Activated gamma-delta T cell treated with Interleukin-2 at 50 U/mL for 16 hours (primary cell): ENCODE measurements around the gene SPOPL.
"Not testable (repeated sequence)": the region's sequence is repeated elsewhere in the genome, so short reads cannot be mapped to it uniquely, and the experiment has no call there.

Experiments
- DNase-seq: peaks from one replicate; pipeline ENCODE4 v3.0.0-alpha.2; 2020

Gene SPOPL

DNA sequence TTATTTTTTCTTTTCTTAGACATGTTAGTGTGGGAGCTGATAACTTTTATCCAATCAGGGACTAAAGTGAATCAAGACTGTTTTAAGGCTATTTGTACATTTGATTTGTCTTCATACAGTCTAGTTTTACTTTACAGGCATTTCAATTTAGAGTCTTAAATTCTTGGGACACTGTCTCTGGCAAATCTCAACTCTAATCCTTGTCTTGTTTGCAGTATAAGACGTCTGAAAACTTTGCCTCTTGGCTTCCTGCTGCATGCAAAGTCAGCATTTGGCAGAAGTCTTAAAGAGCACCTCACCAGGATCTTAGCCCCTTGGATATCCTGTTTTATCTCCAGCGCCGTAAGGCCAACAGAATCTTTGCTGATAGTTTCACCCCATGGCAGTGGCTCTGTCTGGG is 30.3 kb downstream of the SPOPL start:
- DNase-seq: no peak

DNA sequence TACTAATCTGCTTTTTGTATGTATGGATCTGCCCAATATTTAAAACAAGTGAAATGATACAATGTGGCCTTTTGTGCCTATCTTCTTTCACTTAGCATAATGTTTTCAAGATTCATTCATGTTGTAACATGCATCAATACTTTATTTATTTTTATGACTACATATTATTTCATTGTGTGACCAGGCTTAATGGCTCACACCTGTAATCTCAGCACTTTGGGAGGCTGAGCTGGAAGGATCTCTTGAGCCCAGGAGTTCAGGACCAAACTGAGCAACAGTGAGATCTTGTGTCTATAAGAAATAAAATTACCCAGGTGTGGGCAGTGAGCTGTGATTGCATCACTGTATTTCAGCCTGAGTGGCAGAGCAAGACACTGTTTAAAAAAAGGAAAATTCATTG is 33.2 kb downstream of the SPOPL start:
- no peak for DNase-seq

DNA sequence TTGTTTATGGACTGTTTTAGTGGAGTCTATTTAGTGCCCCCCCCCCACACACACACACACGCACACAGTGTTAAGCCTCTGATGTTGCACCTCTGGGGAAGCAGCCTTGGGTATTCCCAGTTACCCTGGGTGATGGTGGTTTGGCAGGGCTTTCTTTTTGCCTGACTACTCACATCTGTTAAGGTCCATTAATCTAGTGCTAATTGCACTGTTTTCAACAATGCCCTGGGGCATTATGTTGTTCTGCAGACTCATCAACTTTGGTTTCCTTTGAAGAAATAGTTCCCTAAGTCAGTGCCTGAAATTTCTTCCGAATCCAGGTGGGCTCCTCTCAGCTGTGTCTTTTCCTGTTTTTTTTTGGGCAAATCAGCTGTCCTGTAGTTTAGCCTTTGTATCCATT is 34.7 kb downstream of the SPOPL start:
- DNase-seq: no peak

DNA sequence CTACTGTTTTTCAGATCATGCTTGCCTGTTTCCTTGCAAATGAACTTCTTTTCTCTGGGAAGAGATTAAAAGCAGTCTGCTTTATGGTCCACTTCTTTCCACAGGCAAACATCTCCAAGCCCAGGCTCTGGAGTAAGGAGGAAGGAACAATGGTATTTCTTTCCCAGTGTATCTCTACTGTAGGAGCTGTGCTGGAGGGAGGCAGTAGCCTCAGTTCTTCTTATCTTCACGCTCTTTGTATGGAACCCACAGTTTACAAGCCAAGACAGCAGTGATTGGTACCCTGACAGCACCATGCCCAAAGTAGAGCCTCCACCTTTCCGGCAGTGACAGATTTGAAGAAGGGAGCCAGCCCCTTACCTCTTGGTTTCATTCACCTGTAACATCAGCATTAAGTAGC is 35.2 kb downstream of the SPOPL start:
- no peak for DNase-seq

GRCh38 chr2:138537170-138537915 is 35.8 kb downstream of the SPOPL start:
- no peak for DNase-seq

- DNase-seq: not testable (repeated sequence)
Observed at GRCh38 chr2:138544206-138544605, 42.6 kb downstream of the SPOPL start.

DNA sequence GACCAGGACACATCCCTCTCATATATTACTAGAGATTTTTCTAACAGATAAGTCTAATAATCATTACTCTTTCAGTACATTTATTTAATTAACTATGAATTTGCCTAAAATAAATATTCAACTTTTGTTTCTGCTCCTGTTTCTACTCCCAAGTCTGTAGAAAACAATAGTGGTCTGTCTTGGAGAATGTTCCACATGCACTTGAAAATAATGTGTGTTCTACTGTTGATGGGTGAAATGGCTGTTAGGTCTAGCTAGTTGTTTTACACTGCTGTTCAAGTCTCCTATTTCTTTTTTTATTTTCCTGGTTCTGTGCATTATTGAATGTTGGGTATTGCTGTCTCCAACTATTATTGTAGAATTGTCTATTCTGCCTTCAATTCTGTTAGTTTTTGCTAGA is 47.2 kb downstream of the SPOPL start:
- no peak for DNase-seq

GRCh38 chr2:138550172-138550571 is 48.6 kb downstream of the SPOPL start:
- no peak for DNase-seq

DNA sequence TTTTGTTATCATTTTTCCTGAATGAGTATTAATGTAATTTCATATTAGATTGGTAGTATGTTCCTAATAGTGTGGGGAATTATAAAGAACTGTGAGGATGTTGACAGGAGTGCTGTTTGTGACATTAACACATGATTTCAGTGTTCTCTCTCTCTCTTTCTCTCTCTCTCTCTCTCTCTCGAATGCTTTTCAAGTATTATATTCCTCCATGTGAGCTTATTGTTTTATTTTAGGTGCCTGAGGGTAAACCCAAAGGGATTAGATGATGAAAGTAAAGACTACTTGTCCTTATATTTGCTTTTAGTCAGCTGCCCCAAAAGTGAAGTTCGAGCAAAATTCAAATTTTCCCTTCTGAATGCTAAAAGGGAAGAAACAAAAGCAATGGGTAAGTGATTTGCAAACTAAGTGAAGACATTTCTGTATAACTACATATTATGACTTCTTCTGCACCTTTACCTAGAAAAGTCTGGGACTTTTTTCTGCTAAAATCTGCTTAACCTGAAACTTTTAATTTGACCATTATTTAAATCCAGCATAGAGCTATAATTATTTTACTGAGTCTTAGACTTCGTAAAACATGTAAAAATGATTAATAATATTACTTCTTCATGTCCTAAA is 49.2 kb downstream of the SPOPL start:
- DNase-seq: no peak

DNA sequence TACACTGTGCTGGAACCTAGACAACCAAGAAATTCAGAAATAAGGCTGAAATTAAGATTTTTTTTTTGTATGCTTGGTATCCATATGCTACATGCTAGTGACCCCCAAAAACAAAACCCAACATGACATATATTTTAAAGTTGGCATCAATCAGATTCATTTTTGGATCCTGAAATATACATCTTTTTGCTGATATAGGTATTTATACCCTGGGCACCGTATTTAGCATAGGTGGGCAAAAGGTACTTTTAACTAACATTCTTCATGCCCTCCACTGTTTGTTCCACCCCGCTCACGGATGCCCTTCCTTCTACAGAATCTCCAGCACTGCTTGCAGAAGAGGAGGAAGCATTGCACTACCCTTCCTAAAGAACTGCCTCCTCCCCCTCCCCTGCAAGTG is 52.6 kb downstream of the SPOPL start:
- no peak for DNase-seq

DNA sequence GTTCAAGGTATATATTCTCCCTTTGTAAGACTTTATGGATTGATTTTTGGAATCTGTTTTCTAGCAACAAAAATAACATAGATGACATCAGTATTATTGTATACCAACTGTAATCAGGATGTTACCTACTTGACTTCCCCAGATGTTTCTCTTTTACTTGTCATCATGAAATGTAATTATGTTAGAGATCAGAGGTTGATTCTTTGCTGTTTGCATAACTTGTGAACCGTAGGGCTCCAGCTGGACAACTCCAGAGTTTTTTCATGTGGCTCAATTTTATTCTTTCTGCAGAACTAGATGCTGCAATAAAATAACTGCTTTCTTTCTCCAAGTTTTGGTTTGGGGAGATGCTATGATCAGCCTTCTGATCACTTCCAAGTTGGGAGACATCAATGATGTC is 58.1 kb downstream of the SPOPL start:
- DNase-seq: no peak

- no peak for DNase-seq
Observed at GRCh38 chr2:138564586-138565229, 63.1 kb downstream of the SPOPL start.

DNA sequence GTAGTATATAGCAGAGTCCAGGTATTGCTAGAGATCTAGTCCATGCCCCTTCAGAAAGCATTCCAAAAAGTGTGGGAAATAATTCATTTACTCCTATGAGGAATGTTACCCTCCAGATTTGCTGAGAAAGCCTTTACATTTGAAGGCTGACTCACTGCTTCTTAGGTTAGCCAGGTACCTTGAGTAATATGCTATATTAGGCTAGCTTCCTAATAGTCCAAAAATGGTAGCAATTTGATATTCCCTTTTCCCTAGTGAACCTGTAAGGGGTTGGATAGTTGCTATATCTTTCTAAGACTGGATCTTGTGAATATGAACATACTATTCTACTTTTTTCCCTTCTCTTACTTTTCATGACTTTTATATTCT is 63.6 kb downstream of the SPOPL start:
- no peak for DNase-seq

DNA sequence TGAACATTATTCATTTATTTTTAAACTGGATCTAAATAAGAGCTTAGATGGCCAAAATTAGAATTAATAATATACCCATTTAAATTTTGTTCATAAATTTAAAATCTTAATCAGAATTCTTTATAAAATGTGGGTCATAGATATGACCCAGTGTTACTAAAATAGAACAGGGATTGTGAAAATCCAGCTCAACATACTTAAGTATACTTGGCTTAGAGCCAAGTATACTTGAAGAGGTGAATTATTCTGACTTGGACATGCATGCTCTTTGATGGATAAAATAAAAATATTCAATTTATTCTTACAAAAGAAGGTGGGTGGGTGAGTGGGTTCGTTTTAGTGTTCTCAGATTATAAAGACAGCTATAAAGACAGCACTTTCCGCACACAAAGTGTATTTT is 70.7 kb downstream of the SPOPL start:
- DNase-seq: no peak

GRCh38 chr2:138577066-138577465 is 75.5 kb downstream of the SPOPL start:
- DNase-seq: no peak

GRCh38 chr2:138579556-138579955 is 78.0 kb downstream of the SPOPL start:
- DNase-seq: no peak

DNA sequence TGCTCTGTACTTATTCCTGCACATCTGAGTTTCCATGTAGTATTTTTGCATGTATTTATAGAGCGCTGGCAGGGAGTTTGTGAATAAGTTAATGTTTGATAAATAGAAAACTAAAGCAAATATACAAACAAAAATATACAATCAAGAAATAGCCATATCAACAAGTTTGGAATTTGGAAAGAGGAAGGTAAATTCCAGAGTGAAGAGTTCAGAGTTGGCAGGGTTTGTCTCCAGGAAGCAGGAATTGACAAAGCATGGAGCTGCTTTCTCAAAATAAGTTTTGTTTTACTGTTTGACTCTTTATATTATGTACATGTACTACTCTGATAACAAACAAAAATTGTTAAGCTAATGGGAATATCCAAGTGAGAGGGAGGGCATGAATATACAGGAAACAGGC is 80.3 kb downstream of the SPOPL start:
- DNase-seq: no peak

DNA sequence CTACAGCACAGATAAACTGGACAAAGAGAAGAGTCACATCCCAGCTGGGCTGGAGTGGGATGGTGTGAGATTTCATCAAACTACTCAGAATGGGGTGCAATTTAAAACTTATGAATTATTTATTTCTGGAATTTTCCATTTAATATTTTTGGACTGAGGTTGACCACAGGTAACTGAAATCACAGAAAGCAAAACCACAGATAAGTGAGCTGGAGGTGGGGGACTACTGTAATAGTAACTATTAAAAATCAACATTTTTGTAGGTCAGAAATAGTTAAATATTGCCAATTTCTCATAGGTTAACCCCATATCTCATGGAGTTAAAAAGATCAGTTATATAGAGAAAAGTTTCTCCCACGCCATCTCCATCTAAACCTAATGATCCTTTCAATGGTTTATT is 88.1 kb downstream of the SPOPL start:
- DNase-seq: no peak

GRCh38 chr2:138596403-138596802 is 94.8 kb downstream of the SPOPL start:
- no peak for DNase-seq

GRCh38 chr2:138600732-138601457 is 99.3 kb downstream of the SPOPL start:
- DNase-seq: no peak

- no peak for DNase-seq
Observed at GRCh38 chr2:138601458-138602165, 100.0 kb downstream of the SPOPL start.

DNA sequence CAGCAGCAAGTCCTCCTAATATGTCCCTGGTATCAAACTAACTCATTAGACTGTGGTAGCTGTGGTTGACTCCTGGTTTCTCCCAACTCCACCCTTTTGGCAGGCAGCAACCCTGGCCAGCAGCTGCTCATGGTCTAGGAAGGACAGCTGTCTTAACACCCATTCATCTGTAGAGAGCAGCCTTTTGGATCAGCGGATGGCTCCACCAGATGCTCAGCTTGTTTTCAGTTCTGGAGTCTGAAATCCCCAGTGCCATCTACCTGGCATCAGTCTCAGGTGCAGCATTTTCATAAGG is 100.5 kb downstream of the SPOPL start:
- no peak for DNase-seq

- no peak for DNase-seq
Observed at GRCh38 chr2:138607746-138608145, 106.2 kb downstream of the SPOPL start.
